Hepatocyte (in vitro differentiated cells): ENCODE measurements around the gene IFT172.

Experiments
- CTCF ChIP-seq: fragments of 200-600 bp; sonication (generic); IDR thresholded peaks from 2 replicates; pipeline ENCODE4 v1.5.1; 2016; ENCODE audit warnings: antibody characterized with exemption, mild to moderate bottlenecking; ENCODE audit not compliant: poor library complexity
- EZH2phosphoT487 ChIP-seq: fragments of 200-600 bp; sonication (generic); IDR thresholded peaks from one replicate; pipeline ENCODE4 v1.6.1; 2018; ENCODE audit warnings: antibody characterized with exemption, mild to moderate bottlenecking, low read depth, moderate library complexity; ENCODE audit not compliant: unreplicated experiment, severe bottlenecking

- no peak for TF ChIP-seq CTCF
- TF ChIP-seq EZH2phosphoT487: no peak
Measured at GRCh38 chr2:27493948-27494283, 4.4 kb upstream of the IFT172 start.
